NAMALWA (cell line): ENCODE data around the gene CRNN.
A peak's percentile ranks its signal among the peaks of the same experiment; 100 is the strongest.

Source experiments
- DNase-seq: peaks from one replicate; pipeline ENCODE4 v3.0.0-alpha.2; 2015; ENCODE audit warnings: low spot score

Gene CRNN

GRCh38 chr1:152419917-152420316 lies 5.9 kb upstream of the CRNN start:
- DNase-seq, result no peak

- no peak for DNase-seq
Observed at GRCh38 chr1:152415454-152416227, 1.6 kb upstream of the CRNN start.

GRCh38 chr1:152412756-152413155 lies 1.3 kb downstream of the CRNN start:
- DNase-seq, result no peak

- no peak for DNase-seq
Observed at GRCh38 chr1:152411134-152411533, 2.9 kb downstream of the CRNN start.

- DNase-seq, result no peak
Observed at GRCh38 chr1:152410599-152410998, 3.5 kb downstream of the CRNN start.

- DNase-seq, result no peak
Observed at GRCh38 chr1:152410028-152410427, 4.0 kb downstream of the CRNN start.

GRCh38 chr1:152408664-152409063 lies 5.4 kb downstream of the CRNN start:
- no peak for DNase-seq

GRCh38 chr1:152398812-152399698 lies 15.0 kb downstream of the CRNN start:
- DNase-seq, result peak; percentile 46

- DNase-seq, result no peak
Observed at GRCh38 chr1:152397474-152397873, 16.6 kb downstream of the CRNN start.

GRCh38 chr1:152394151-152394550 lies 19.9 kb downstream of the CRNN start:
- DNase-seq, result no peak

GRCh38 chr1:152392909-152393308 lies 21.2 kb downstream of the CRNN start:
- DNase-seq, result no peak

GRCh38 chr1:152388889-152389288 lies 25.2 kb downstream of the CRNN start:
- DNase-seq, result no peak

GRCh38 chr1:152386940-152387339 lies 27.1 kb downstream of the CRNN start:
- no peak for DNase-seq

GRCh38 chr1:152380932-152381331 lies 33.1 kb downstream of the CRNN start:
- DNase-seq, result no peak

GRCh38 chr1:152374451-152374850 lies 39.6 kb downstream of the CRNN start:
- DNase-seq, result no peak

GRCh38 chr1:152372672-152373071 lies 41.4 kb downstream of the CRNN start:
- no peak for DNase-seq

- DNase-seq, result no peak
Observed at GRCh38 chr1:152367436-152367835, 46.6 kb downstream of the CRNN start.

- DNase-seq, result no peak
Observed at GRCh38 chr1:152359906-152360305, 54.2 kb downstream of the CRNN start, which contains the start of gene FLG2. Gene FLG2, minus strand, starts transcription at chr1:152360006. Its CDS starts 1,122 bp downstream, at chr1:152358884.
